ENCODE measurements around the gene HPCAL4.

Gene HPCAL4

DNA sequence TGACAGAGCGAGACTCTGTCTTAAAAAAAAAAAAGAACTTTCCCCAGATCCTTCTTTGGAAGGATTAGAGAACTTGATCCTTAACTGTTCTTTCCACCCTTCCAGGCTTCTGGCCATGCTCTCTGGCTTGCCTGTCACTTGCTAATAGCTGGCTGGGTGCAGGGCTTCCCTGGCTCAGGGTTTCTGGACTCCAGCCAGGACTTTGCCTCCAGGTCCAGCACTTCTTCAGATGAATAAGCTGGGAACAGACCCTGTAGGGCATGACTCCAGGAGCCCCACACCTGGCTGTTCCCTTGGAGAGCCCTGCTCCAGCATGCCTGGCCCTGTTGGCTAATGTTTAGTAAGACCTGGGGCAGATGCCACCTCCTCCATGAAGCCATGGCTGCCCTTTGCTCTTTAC is 16.0 kb downstream of the HPCAL4 start:
- peak in 1 of 3 experiments; percentile 34 for DNase-seq

GRCh38 chr1:39673215-39673614 is 18.0 kb downstream of the HPCAL4 start:
- peak in 1 of 3 experiments; percentile 20 for DNase-seq

DNA sequence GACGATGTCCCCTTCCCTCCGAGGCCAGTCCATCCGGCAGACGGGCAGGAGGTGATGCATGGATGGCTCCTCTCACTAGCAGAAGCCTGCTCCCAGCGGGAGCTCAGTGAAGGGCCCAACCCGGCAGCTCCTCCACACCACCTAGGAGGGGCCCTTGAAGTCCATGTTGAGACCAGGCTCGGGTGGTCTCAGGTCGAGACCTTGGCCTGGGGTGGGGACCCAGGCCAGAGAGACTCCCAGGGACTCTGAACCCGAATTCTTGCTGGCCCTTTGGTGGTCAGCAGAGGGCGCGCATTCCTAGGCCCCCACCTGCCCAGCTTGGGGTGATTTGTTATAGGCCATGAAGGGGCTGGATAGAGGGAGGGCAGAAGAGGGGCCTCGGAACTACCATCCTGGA is 18.7 kb downstream of the HPCAL4 start:
- DNase-seq: no peak

- peak in 2 of 3 experiments; percentile 34 to 45 for DNase-seq
These were observed 19.3 kb downstream of the HPCAL4 start, which contains the start of gene NT5C1A for GRCh38 chr1:39671793-39672550. TSS of gene NT5C1A (minus strand) at chr1:39672107. CDS start at chr1:39672038, 69 bp downstream.

DNA sequence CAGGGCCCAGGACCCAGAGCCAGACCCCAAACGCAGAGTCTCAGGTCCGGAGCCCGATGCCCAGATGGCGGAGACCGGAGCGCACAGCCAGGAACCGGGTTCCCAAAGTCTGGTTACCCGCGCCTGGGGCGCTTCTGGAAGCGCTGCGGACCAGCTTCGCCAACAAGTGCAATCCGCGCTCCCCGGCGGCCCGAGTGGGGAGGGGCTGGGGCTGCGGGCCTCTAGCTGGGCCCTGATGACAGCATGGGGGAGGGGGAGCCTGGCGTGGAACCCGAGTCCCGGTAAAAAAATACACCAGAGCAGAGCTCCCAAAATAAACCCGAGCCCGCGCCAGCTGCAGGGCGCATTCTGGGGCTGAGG is 19.8 kb downstream of the HPCAL4 start:
- peak in 2 of 3 experiments; percentile 34 to 45 for DNase-seq

DNA sequence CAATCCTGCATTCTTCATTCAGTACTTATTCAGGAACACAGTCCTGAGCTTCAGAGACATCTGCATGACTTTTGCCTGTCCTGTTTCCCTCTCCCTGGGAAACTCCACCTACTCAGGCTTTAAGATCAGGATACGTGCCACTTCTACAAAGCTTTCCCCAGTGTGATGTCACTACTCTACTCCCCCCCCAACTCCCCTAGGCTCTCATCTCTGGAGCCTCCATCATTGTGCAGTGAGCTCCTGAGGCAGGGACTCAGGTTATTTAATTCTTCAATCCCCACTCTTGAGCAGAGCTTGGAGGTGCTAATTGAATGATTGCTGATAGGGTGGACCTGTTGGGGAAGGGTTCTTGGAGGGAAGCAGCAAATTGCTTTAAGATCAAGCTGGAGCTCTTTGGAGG is 20.5 kb downstream of the HPCAL4 start:
- no peak for DNase-seq

GRCh38 chr1:39668894-39669293 is 22.3 kb downstream of the HPCAL4 start:
- no peak for DNase-seq

GRCh38 chr1:39668111-39668510 is 23.1 kb downstream of the HPCAL4 start:
- DNase-seq: no peak

DNA sequence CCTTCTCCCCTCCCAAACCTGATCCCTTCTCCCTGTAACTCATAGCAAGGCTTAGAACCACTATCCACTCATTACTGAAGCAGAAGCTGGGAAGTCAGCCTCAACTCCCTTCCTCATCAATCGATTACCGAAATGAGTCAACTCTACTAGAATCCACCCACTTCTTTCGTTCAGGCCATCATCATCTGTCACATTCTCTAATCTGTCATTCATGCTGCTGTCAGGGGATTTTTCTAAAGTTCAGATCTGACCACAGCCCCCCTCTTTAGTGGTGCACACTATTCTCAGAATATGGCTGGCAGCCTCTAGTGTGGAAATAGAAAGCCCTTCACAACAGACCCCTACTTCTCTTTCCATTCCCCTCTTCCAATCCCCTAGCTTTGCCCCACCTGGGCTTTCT is 24.5 kb downstream of the HPCAL4 start:
- no peak for DNase-seq

DNA sequence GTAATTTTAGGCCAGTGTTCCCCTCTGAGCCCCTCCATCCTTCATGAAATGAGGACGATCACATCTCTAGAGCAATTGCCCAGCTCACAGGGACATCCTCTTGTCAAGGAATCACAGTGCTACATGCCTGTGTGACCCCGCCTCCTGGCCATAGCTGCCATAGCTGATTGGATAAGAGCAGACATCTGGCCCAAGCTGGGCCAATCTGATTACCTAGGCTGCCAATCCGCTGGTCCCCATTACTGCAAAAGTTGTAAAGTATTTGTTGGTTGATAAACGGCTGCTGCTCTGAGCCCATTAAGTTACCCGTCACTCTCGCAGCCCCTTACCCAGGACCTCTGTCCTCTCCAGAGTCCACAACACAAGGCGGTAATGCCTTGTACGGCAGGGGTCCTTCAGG is 27.7 kb downstream of the HPCAL4 start:
- DNase-seq: no peak

DNA sequence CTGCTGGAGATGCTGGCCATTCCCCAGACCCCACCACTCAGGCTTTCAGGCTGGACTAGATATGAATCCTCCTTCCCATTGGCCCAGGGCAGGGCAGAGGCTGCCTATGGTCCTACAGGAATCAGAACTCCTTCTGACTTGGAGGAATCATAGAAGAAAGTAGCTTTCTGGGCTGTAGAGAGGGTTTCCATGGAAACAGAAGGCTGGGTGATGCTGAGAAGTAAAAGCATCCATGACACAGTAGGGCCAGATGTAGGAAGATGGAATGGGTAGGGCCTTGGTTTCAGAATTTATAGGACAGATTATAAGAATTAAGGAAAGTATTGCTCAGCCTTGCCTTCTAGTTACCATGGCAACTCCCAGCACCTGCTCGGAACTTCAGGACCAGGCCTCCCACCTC is 28.4 kb downstream of the HPCAL4 start:
- DNase-seq: no peak

DNA sequence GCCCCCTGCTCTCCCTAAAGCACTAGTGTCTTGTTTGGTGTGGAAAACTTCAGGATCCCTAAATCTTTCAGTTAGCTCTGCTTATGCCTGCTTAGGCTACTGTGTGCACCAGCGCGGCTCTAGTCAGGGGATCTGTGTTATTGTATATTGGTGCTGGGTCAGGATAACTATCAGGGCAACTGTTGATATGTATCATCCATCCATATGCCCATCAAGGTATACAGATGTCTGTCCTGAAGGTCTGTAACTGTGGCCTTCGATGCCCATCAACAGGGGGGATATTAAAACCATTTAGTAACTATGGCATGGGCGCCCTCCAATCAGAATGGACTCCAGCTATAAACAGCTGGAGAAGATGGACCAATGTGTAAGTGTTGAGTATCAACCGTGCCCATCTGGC is 31.7 kb downstream of the HPCAL4 start:
- no peak for DNase-seq

GRCh38 chr1:39659110-39659509 is 32.1 kb downstream of the HPCAL4 start:
- no peak for DNase-seq

GRCh38 chr1:39657923-39658485 is 33.2 kb downstream of the HPCAL4 start:
- DNase-seq: peak; percentile 23 to 66 (median 59)

DNA sequence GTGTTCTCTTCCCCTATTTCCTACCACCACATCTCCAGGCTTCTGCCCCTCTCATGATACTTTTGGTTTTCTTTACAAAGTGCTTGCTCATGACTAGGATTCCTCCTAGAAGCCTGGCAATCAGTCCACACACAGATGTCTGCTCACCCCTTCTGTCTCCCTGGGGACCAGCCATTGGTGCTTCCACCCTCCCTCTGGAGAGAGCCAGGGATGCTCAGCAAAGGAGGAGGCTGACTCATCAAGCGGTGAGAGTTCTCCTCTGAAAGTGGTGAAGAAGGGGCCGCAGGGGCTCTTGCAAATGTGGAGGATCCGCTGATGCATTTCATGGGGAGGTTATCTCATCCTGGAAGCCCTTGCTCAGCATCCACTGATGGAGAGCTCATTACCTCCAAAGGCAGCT is 33.8 kb downstream of the HPCAL4 start:
- no peak for DNase-seq

DNA sequence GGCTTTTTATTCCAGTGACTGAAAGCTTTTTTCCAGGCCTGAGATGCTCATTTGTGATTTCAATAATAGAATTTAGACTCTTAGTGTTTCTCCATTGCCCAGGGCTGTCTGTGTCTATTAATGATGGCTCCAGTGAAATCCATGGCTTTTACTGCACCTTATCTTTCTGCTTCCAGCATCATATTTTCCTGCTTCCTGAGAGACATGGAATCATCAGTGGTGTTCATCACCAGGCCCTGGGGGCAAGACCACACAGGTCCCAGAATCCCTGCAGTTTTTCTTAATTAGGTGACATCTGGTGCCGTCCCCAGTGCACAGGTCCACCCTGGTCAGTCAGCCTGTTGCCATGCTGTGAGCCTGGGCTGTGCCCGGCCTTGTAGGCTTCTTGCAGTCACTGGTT is 34.8 kb downstream of the HPCAL4 start:
- no peak for DNase-seq

GRCh38 chr1:39655578-39656268 is 35.5 kb downstream of the HPCAL4 start:
- DNase-seq: no peak

DNA sequence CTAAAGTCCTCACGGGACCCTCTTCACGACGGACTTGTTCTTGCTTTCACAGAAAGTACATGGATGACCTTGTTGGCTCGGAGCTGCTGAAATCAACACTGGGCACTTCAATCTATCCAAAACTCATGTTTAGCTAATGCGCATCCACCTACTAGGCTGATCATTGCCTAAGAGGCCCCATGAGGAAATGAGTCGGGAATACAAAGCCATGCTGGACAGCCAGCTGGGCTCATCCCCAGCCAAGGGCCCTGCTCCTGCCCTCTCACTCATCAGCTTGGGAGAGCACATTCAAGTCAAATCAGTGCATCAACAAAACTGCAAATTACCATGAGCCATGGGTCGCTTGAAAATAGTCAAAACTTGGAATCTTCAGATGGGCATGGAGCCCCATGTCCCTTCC is 36.9 kb downstream of the HPCAL4 start:
- no peak for DNase-seq

DNA sequence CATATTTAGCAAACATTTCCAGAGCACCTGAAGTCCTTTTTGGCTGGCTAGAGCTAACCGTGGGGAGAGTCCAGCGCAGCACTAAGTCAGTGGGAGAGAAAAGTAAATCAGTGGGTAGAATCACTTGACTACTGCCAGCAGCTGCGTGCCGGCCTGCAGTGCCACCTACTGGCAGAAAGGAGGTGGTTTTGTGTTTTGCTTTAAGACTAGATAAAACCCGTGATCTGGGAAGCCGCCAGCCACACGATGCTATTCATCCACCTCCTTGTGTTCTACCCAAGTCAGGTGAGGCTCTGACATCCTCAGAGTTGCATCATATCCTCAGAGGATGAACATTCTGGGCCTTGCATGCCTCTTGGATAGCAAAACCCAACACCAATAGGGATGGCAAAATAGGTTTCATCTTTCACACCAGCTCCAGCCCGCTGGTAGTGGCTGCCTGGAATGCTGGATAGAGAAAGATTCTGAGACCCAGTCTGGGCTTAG is 37.6 kb downstream of the HPCAL4 start:
- DNase-seq: peak; percentile 53 to 84 (median 57)

DNA sequence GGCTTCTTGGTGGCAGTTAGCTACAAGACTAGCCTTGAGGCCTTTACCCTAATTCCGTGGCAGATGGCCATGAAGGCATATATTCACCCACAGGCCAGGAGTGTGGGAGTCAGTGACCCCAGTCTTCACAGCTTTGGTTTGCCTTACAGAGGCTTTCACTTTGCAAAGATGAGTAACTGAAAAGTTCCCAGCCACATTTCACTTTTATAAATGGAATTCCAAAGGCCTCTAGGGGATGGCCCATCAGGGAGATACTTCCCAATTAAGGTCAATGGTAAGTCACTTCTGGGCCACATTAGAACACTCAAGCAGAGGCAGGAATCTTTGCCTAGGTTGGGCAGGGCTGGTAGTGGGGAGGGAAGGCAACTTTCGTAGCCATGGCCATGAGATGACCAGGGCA is 38.7 kb downstream of the HPCAL4 start:
- no peak for DNase-seq

- DNase-seq: no peak
These were observed 39.1 kb downstream of the HPCAL4 start for GRCh38 chr1:39652105-39652504.

DNA sequence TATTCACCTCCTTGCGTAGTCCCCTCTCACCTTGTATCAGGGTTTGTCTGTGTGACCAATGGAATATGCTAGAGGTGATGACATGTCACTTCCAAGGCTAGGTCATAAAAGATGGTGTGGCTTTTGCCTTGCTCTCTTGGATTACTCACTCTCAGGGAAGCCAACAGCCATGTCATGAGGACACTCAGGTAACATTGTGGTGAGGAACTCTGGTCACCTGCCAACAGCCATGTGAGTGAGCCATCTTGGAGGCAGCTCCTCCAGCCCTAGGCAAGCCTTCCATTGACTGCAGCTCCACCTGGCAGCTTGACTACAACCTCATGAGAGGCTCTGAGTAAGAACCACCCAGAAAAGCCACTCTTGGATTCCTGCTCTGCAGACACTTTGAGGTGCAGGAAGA is 40.8 kb downstream of the HPCAL4 start:
- no peak for DNase-seq

DNA sequence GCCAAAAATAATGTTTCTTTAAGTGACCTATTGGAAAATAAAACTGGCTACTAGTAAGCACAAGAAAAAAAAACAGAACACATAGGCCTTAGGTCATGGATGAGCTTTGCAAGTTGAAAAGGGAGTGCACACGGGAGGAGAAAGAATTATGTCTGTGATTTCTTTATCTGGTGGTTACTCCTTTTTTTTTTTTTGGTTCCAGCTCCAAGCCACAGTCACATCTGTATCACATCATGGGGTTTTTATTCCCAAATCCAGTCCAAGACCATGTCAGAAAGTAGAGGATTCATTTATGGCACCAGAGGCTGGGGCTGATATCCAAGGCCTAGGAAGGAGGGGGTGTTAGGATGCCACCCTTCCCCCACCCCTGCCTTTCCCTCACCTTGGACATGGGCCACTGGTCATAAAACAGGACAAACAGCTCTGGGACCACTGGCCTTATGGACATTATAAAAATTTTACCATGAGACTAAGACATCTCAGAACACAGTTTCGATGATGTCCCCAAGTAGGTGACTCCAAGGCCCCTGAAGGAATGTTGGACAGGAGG is 41.5 kb downstream of the HPCAL4 start:
- no peak for DNase-seq

DNA sequence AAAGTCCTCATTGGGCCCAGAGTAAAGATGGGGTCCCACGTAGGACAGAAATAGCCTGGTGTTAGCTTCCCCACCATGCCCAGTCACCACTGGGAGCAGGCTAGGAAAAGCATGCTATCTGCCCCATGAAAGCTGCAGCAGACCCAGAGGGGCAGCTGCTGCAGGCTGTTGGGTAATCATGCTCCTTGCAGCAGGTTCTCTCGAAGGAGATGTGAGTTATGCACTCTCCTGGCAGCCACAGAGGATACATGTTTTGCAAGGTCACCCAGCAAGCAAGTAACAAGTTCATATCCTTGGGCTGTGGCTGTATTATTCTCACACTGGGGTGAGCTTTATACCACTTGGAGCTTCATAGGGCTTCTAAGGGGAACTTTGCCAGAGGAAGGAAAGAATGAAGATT is 42.7 kb downstream of the HPCAL4 start:
- no peak for DNase-seq
